CD4-positive, CD25-positive, alpha-beta regulatory T cell (primary cell): Measurements from ENCODE around the gene FKBP15. TPM values are rescaled to one million over a fixed set of nuclear protein-coding genes. Genes with fewer than 3 reads are reported as not detected.
A peak's percentile ranks its signal among the peaks of the same experiment; 100 is the strongest.
"Not testable (repeated sequence)": the region's sequence is repeated elsewhere in the genome, so short reads cannot be mapped to it uniquely, and the experiment has no call there.

Experiments
- ATAC-seq, 2 donors: fragments of 150-1000 bp; cut with Tn5 transposase; one replicate each; pipeline ENCODE4 v1.10.0; 2021; ENCODE audit warnings: low read depth in 2 of 2, moderate number of reproducible peaks in 2 of 2, moderate library complexity in 1 of 2
- DNase-seq, 3 donors: peaks; one replicate each; pipeline versions ENCODE4 v3.0.0 to v3.0.0-alpha.2; 2012 to 2022; ENCODE audit warnings: mixed read lengths in 1 of 3
- H3K27ac ChIP-seq: one replicate; pipeline ENCODE4 v1.7.0; 2013; ENCODE audit warnings: mild to moderate bottlenecking, low read length; ENCODE audit not compliant: insufficient read depth, poor library complexity, severe bottlenecking
- H3K27me3 ChIP-seq: one replicate; pipeline ENCODE4 v1.7.0; 2013; ENCODE audit warnings: low read length; ENCODE audit not compliant: control insufficient read depth, insufficient read depth
- H3K36me3 ChIP-seq: one replicate; pipeline ENCODE4 v1.7.0; 2013; ENCODE audit warnings: mild to moderate bottlenecking, low read length, moderate library complexity; ENCODE audit not compliant: control insufficient read depth, insufficient read depth
- H3K4me1 ChIP-seq: 2 replicates; pipeline ENCODE4 v1.7.0; 2013; ENCODE audit warnings: mild to moderate bottlenecking, low read length; ENCODE audit not compliant: insufficient read depth, control insufficient read depth, poor library complexity, severe bottlenecking
- H3K4me3 ChIP-seq: one replicate; pipeline ENCODE4 v1.7.0; 2013; ENCODE audit warnings: low read depth, mild to moderate bottlenecking, low read length, moderate library complexity
- H3K9me3 ChIP-seq, 2 experiments: 1 replicate in 1 of 2; 2 replicates in 1 of 2; pipeline ENCODE4 v1.7.0; 2013; ENCODE audit warnings: low read length in 2 of 2, mild to moderate bottlenecking in 1 of 2, moderate library complexity in 1 of 2; ENCODE audit not compliant: control insufficient read depth in 2 of 2
- H3K27ac Mint-ChIP-seq, 3 donors: one replicate each; pipeline ENCODE4 v1.8.0; 2020 to 2022; ENCODE audit warnings: mild to moderate bottlenecking in 3 of 3, mixed read lengths in 3 of 3, moderate library complexity in 2 of 3
- H3K27me3 Mint-ChIP-seq: one replicate; pipeline ENCODE4 v1.8.0; 2022; ENCODE audit warnings: mild to moderate bottlenecking, mixed read lengths
- H3K36me3 Mint-ChIP-seq: one replicate; pipeline ENCODE4 v1.8.0; 2020; ENCODE audit warnings: mixed read lengths
- H3K4me1 Mint-ChIP-seq, 4 donors: one replicate each; pipeline ENCODE4 v1.8.0; 2020 to 2022; ENCODE audit warnings: mixed read lengths in 4 of 4, mild to moderate bottlenecking in 1 of 4
- H3K4me3 Mint-ChIP-seq, 4 donors: one replicate each; pipeline ENCODE4 v1.8.0; 2020 to 2022; ENCODE audit warnings: mild to moderate bottlenecking in 4 of 4, mixed read lengths in 4 of 4, moderate library complexity in 3 of 4
- H3K9me3 Mint-ChIP-seq, 7 donors: one replicate each; pipeline ENCODE4 v1.8.0; 2020 to 2022; ENCODE audit warnings: mixed read lengths in 7 of 7, mild to moderate bottlenecking in 3 of 7, moderate library complexity in 2 of 7
- polyA plus RNA-seq, 4 donors: library from polyadenylated mRNA; unstranded; fragments of 300-500 nt; fragmentation: Illumina TruSeq; gene quantifications; one replicate each; pipeline ENCODE4 v1.2.3, GENCODE V29; 2021
- total RNA-seq: library from RNA; stranded (reverse); gene quantifications from one replicate; pipeline ENCODE4 v1.2.3, GENCODE V29; 2022

Gene FKBP15
- total and polyA plus RNA-seq, 5 donors from 2014 or later = 7.1 to 24.9 (median 9.2) TPM

- Mint-ChIP-seq H3K36me3 (no peaks in the 10 kb centered on the region), H3K27ac (no peak overlapping the region)
Observed at GRCh38 chr9:113143432-113144227, 77.4 kb downstream of the FKBP15 start.

GRCh38 chr9:113140896-113141295 is 80.2 kb downstream of the FKBP15 start:
- H3K36me3 ChIP-seq, ATAC-seq, H3K27me3 ChIP-seq, DNase-seq, H3K4me1 ChIP-seq, H3K4me1 Mint-ChIP-seq, H3K36me3 Mint-ChIP-seq, H3K9me3 ChIP-seq, H3K4me3 Mint-ChIP-seq, H3K27ac ChIP-seq, H3K27me3 Mint-ChIP-seq, H3K4me3 ChIP-seq, H3K27ac Mint-ChIP-seq: not testable (repeated sequence)
- peaks cover 0 to 14% (median 4%) of the 10 kb centered on the region in 7 donors for H3K9me3 Mint-ChIP-seq

More at GRCh38 chr9:113143432-113144227, 77.4 kb downstream of the FKBP15 start:
- Histone ChIP-seq H3K4me1 (no peaks in the 10 kb centered on the region), H3K27ac (no peak overlapping the region), H3K36me3 (no peaks in the 10 kb centered on the region), H3K27me3 (peaks cover 6% of the 10 kb centered on the region), H3K9me3 (no peaks in the 10 kb centered on the region), H3K4me3 (no peak overlapping the region)
- DNase-seq (no peak), ATAC-seq (no peak)
- no peak overlapping the region for H3K4me3 Mint-ChIP-seq
- H3K9me3 Mint-ChIP-seq = peaks cover 0 to 14% (median 4%) of the 10 kb centered on the region in 7 donors
- peaks cover 13% of the 10 kb centered on the region for H3K27me3 Mint-ChIP-seq
- H3K4me1 Mint-ChIP-seq = no peaks in the 10 kb centered on the region

- no peak overlapping the region for H3K27ac ChIP-seq
- H3K27me3 ChIP-seq = peaks cover 4% of the 10 kb centered on the region
- no peaks in the 10 kb centered on the region for H3K9me3 ChIP-seq
- no peak for ATAC-seq
- H3K4me3 Mint-ChIP-seq = no peak overlapping the region
- DNase-seq = no peak
- H3K27me3 Mint-ChIP-seq = no peaks in the 10 kb centered on the region
- H3K9me3 Mint-ChIP-seq = peaks cover 0 to 14% (median 4%) of the 10 kb centered on the region in 7 donors
- no peaks in the 10 kb centered on the region for H3K36me3 Mint-ChIP-seq
- H3K4me3 ChIP-seq = no peak overlapping the region
- no peaks in the 10 kb centered on the region for H3K4me1 ChIP-seq
- no peak overlapping the region for H3K27ac Mint-ChIP-seq
- no peaks in the 10 kb centered on the region for H3K4me1 Mint-ChIP-seq
- no peaks in the 10 kb centered on the region for H3K36me3 ChIP-seq
Observed at GRCh38 chr9:113139953-113140352, 81.1 kb downstream of the FKBP15 start.

GRCh38 chr9:113139225-113139829 is 81.8 kb downstream of the FKBP15 start:
- Histone ChIP-seq H3K4me3 (no peak overlapping the region), H3K27ac (no peak overlapping the region), H3K4me1 (no peaks in the 10 kb centered on the region), H3K27me3 (peaks cover 3% of the 10 kb centered on the region), H3K9me3 (no peaks in the 10 kb centered on the region), H3K36me3 (no peaks in the 10 kb centered on the region)
- no peak for ATAC-seq
- Mint-ChIP-seq H3K4me1 (no peaks in the 10 kb centered on the region), H3K36me3 (no peaks in the 10 kb centered on the region), H3K4me3 (no peak overlapping the region), H3K27me3 (no peaks in the 10 kb centered on the region), H3K9me3 (peaks cover 0 to 14% (median 4%) of the 10 kb centered on the region in 7 donors), H3K27ac (no peak overlapping the region)
- no peak for DNase-seq

- H3K4me1 ChIP-seq = no peaks in the 10 kb centered on the region
- Mint-ChIP-seq H3K4me1 (no peaks in the 10 kb centered on the region), H3K4me3 (no peak overlapping the region), H3K27me3 (no peaks in the 10 kb centered on the region), H3K27ac (no peak overlapping the region), H3K36me3 (no peaks in the 10 kb centered on the region), H3K9me3 (peaks cover 0 to 14% (median 4%) of the 10 kb centered on the region in 7 donors)
- DNase-seq = no peak
- H3K9me3 ChIP-seq = no peaks in the 10 kb centered on the region
- H3K27me3 ChIP-seq = peaks cover 3% of the 10 kb centered on the region
- no peak overlapping the region for H3K4me3 ChIP-seq
- no peak for ATAC-seq
- H3K36me3 ChIP-seq = no peaks in the 10 kb centered on the region
- H3K27ac ChIP-seq = no peak overlapping the region
Observed at GRCh38 chr9:113138760-113139159, 82.3 kb downstream of the FKBP15 start.

GRCh38 chr9:113137196-113138168 is 83.6 kb downstream of the FKBP15 start:
- H3K4me1 ChIP-seq = no peaks in the 10 kb centered on the region
- H3K27me3 Mint-ChIP-seq = no peaks in the 10 kb centered on the region
- H3K27me3 ChIP-seq = no peaks in the 10 kb centered on the region
- DNase-seq (no peak), ATAC-seq (no peak)
- no peaks in the 10 kb centered on the region for H3K36me3 ChIP-seq
- no peak overlapping the region for H3K27ac ChIP-seq
- H3K27ac Mint-ChIP-seq = no peak overlapping the region
- H3K9me3 Mint-ChIP-seq = peaks cover 0 to 13% (median 4%) of the 10 kb centered on the region in 7 donors
- no peaks in the 10 kb centered on the region for H3K4me1 Mint-ChIP-seq
- no peak overlapping the region for H3K4me3 ChIP-seq
- H3K9me3 ChIP-seq = no peaks in the 10 kb centered on the region
- H3K36me3 Mint-ChIP-seq = no peaks in the 10 kb centered on the region
- H3K4me3 Mint-ChIP-seq = no peak overlapping the region

- ATAC-seq (no peak), DNase-seq (peak in 1 of 3 donors; percentile 21)
- Histone ChIP-seq H3K27ac (no peak overlapping the region), H3K36me3 (no peaks in the 10 kb centered on the region), H3K4me3 (no peak overlapping the region), H3K4me1 (no peaks in the 10 kb centered on the region), H3K9me3 (no peaks in the 10 kb centered on the region), H3K27me3 (peaks cover 2% of the 10 kb centered on the region)
- Mint-ChIP-seq H3K36me3 (no peaks in the 10 kb centered on the region), H3K4me3 (no peak overlapping the region), H3K4me1 (no peaks in the 10 kb centered on the region), H3K9me3 (peaks cover 0 to 2% (median 0%) of the 10 kb centered on the region in 7 donors), H3K27me3 (peaks cover 13% of the 10 kb centered on the region), H3K27ac (no peak overlapping the region)
Observed at GRCh38 chr9:113131689-113132151, 89.4 kb downstream of the FKBP15 start.
